Measurements from ENCODE around the gene MCC. TPM values are rescaled to one million over a fixed set of nuclear protein-coding genes. Genes with fewer than 3 reads are reported as not detected.

The MCC gene
- total and polyA plus RNA-seq, 2 of the 4 experiments (the other 2 are of a cell fraction), result 5.0 to 20.6 TPM

DNA sequence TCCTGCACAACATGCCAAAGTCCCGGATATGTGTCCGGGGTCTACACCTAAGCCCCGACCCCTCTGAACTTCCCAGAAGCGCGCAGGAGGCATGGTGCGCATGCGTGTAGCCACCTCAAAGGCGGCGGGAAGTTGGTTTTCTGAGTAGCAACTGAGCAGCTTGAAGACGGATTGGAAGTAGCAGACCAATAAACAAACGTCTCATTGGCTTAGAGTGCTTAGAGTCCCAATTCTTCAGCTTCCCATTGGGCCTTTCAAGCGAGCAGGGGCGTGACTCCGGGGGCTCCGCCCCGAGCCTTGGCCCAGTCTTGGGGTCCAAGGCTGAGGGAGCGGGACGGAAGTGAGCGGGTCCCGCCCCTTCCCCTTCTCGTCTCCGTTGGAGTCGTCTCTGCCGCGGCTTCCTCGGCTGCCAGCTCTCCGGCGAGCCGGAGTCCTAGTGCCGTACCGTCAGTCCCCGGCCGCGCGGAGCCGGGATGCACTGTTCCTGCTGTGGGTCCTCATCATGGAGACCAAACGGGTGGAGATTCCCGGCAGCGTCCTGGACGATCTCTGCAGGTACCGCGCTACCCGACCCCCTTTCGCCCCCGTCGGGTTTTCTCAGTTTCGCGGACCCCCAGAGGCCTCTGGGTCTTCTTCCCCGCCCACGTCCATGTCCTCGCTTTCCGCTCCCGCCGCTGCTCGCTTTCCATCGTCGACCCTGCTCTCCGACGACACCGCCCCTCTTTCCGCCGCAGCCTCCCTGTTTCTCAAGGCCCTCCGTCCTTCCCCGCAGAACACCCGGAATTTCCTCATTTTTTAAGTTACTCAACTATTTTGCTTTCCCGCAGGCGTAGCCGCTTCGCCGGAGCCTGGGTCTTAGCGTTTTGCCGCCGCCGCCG lies 511.6 kb downstream of the MCC start, which contains the start of gene DCP2:
TSS of gene DCP2 (plus strand) at position 367 of the 878 bp plus-strand sequence. CDS start at position 503, 136 bp downstream.
- Histone ChIP-seq H3K4me1 (ENCODE audit: control insufficient read depth, insufficient read depth, low read length) (peaks cover 2% of the 10 kb centered on the region; the same call in 1 of the 2 replicates), H3K79me1 (ENCODE audit: low read depth in 1 of 2, low read length in 2 of 2) (peaks cover 0 to 7% of the 10 kb centered on the region in 2 experiments; a peak in 3 of 4 replicates), H4K20me1 (ENCODE audit: insufficient read depth, low read length) (peaks cover 6% of the 10 kb centered on the region; the same call in 1 of the 2 replicates), H4K91ac (ENCODE audit: insufficient read depth, low read depth, low read length) (peak within 1 kb of the TSS; percentile 94), H3K4me2 (ENCODE audit: low read depth, low read length) (peak within 1 kb of the TSS; percentile 91), H3K9me1 (ENCODE audit: insufficient read depth, low read length) (0 out of 2 replicates have a peak, but pooled peaks cover 3% of the 10 kb centered on the region), H2AK9ac (replicated peaks; ENCODE audit: low read depth, low read length, poor library complexity) (peak within 1 kb of the TSS; percentile 91), H2BK15ac (ENCODE audit: low read depth, low read length) (peak within 1 kb of the TSS; percentile 76; the same call in 2 of the 3 replicates), H3K36me3 (ENCODE audit: control insufficient read depth, insufficient read depth, low read length) (no peaks in the 10 kb centered on the region), H2AK5ac (ENCODE audit: low read depth, low read length) (peak within 1 kb of the TSS; percentile 68), H3K4me3 (ENCODE audit: insufficient read depth, low read depth, low read length) (peak within 1 kb of the TSS; percentile 66), H2BK5ac (ENCODE audit: low read depth, low read length, poor library complexity, severe bottlenecking) (peak within 1 kb of the TSS; percentile 64), H3K9ac (ENCODE audit: low read depth, low read length) (peak within 1 kb of the TSS; percentile 77), H3K27me3 (ENCODE audit: control insufficient read depth, insufficient read depth, low read length) (no peaks in the 10 kb centered on the region), H3K27ac (ENCODE audit: insufficient read depth, low read length) (peak within 1 kb of the TSS; percentile 78), H2BK20ac (ENCODE audit: low read depth, low read length) (peak within 1 kb of the TSS; percentile 32; the same call in 1 of the 2 replicates), H4K5ac (ENCODE audit: low read depth, low read length) (peak within 1 kb of the TSS; percentile 89), H3K56ac (ENCODE audit: extremely low read depth, insufficient read depth, low read length) (peak within 1 kb of the TSS; percentile 72), H3K18ac (ENCODE audit: low read depth, low read length) (peak within 1 kb of the TSS; percentile 10), H3K4ac (ENCODE audit: low read depth, low read length) (peak within 1 kb of the TSS; percentile 91), H2AFZ (replicated peaks; ENCODE audit: low read length, poor library complexity) (peak within 1 kb of the TSS; percentile 98), H2BK120ac (ENCODE audit: low read depth, low read length) (peak within 1 kb of the TSS; percentile 61; the same call in 1 of the 2 replicates), H4K8ac (ENCODE audit: low read depth in 2 of 2, low read length in 2 of 2) (peak within 1 kb of the TSS; percentile 98 to 99), H3K9me3 (ENCODE audit: control insufficient read depth, insufficient read depth, low read length) (no peaks in the 10 kb centered on the region), H3K14ac (replicated peaks; ENCODE audit: low read depth, low read length) (peak within 1 kb of the TSS; percentile 91), H3K23ac (ENCODE audit: low read depth, low read length) (peak within 1 kb of the TSS; percentile 93)
- 0% methylated on average over 38 of the region's 75 CpGs; no CpG with 5 or more reads in 1 of the 2 experiments for WGBS, 2 experiments (ENCODE audit: extremely low coverage in 2 of 2, insufficient read length in 1 of 2)
- ATAC-seq (ENCODE audit: low read depth), result peak; percentile 98
- POLR2A ChIA-PET (ENCODE audit: unreplicated experiment), result interaction anchor here (0.6 to 1.0 kb wide), 5 partner anchors 9 to 1429 kb away, joined by 3 to 5 read pairs (median 5); no protein-coding TSS in a partner anchor
- in situ Hi-C loops (cut with MboI; ENCODE audit: low sequenced_read_pairs), result no loop called here
- no TSS peak for BruUV-seq (replicated peaks)
- intact Hi-C loops (cut with micrococcal nuclease), result loop anchor here (1.0 kb wide), 1 partner anchor 55 kb away; no protein-coding TSS in a partner anchor
- dilution Hi-C loops (cut with HindIII; ENCODE audit: low sequenced_read_pairs, unreplicated experiment), result no loop called here
- peak; percentile 100 for DNase-seq
- CTCF ChIA-PET, result interaction anchor here (0.6 to 1.7 kb wide), 5 partner anchors 12 to 612 kb away, joined by 3 to 6 read pairs (median 3); no protein-coding TSS in a partner anchor
- TF ChIP-seq CEBPB (IDR thresholded peaks at IDR 0.05; ENCODE audit: low read depth, low read length) (peak; percentile 45; the same call in 1 of the 2 replicates), RFX5 (IDR thresholded peaks at IDR 0.05; ENCODE audit: low read depth, low read length) (peak; percentile 83), POLR2A (IDR thresholded peaks at IDR 0.05; ENCODE audit: low read depth, low read length) (peak; percentile 82), CHD1 (IDR thresholded peaks at IDR 0.05; ENCODE audit: low read depth, low read length) (no peak), NFE2L2 (IDR thresholded peaks at IDR 0.05; ENCODE audit: low read depth, low read length) (no peak), RAD21 (IDR thresholded peaks at IDR 0.05; ENCODE audit: low read length) (no peak), FOS (IDR thresholded peaks at IDR 0.05; ENCODE audit: low read depth, low read length) (no peak), MXI1 (IDR thresholded peaks at IDR 0.05; ENCODE audit: borderline replicate concordance, low read depth, low read length) (0 out of 2 replicates have a peak, but pooled peaks have one; percentile 1), MAZ (IDR thresholded peaks at IDR 0.05; ENCODE audit: borderline replicate concordance, low read depth, low read length) (peak; percentile 52; the same call in 1 of the 2 replicates), SMC3 (IDR thresholded peaks at IDR 0.05; ENCODE audit: low read depth, low read length) (no peak), RCOR1 (IDR thresholded peaks at IDR 0.05; ENCODE audit: insufficient replicate concordance, low read length) (no peak)
- TF ChIP-seq, protein P1, sequence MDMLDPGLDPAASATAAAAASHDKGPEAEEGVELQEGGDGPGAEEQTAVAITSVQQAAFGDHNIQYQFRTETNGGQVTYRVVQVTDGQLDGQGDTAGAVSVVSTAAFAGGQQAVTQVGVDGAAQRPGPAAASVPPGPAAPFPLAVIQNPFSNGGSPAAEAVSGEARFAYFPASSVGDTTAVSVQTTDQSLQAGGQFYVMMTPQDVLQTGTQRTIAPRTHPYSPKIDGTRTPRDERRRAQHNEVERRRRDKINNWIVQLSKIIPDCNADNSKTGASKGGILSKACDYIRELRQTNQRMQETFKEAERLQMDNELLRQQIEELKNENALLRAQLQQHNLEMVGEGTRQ (IDR thresholded peaks at IDR 0.05; ENCODE audit: low read depth, low read length), result no peak
- TF ChIP-seq, protein P2, sequence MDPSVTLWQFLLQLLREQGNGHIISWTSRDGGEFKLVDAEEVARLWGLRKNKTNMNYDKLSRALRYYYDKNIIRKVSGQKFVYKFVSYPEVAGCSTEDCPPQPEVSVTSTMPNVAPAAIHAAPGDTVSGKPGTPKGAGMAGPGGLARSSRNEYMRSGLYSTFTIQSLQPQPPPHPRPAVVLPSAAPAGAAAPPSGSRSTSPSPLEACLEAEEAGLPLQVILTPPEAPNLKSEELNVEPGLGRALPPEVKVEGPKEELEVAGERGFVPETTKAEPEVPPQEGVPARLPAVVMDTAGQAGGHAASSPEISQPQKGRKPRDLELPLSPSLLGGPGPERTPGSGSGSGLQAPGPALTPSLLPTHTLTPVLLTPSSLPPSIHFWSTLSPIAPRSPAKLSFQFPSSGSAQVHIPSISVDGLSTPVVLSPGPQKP (IDR thresholded peaks at IDR 0.05; ENCODE audit: borderline replicate concordance, low read depth, low read length), result no peak
